NCI-H510A treated with DMSO at 0.1 percent for 48 hours (cell line): Measurements from ENCODE around the gene ARID1B.
A peak's percentile ranks its signal among the peaks of the same experiment; 100 is the strongest.

Experiments used
- DNase-seq: peaks from one replicate; lab custom pipeline; 2025; lab: John Stamatoyannopoulos, UW

ARID1B gene

GRCh38 chr6:156776840-156777576 lies at the start of gene ARID1B:
TSS of gene ARID1B (plus strand) at chr6:156777378. CDS start at chr6:156777681, 303 bp downstream.
- DNase-seq: peak; percentile 42

DNA sequence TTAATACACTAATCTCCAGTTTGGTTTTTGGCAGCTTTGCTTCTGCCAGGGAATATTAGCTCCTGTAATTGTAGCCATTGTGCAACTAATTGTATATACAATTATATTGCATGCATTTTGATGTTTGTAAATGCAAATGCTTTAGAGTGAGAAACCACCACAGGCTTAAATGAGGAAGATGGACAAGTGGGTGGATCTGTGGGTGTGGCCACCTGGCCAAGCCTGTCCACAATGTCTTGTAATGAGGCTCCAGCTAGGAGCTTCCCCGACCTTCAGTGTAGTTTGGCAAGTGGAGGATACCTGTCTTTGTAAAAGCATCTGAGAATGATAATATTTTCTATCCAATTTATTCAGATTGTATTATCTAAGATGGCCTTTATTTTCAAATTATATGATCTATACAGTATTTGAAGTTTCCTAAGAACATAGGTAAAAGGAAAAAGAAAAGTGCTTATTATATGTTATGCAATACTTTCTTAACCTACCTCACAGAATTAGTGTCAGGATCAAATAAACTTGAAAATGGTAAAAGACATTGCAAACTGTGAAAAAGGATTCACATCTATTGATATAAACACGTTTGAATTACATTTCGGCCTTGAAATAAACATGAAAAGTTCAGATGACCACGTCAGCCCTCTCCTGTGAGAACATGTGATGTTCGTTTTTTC lies 49.3 kb upstream of the ARID1B start:
- no peak for DNase-seq

- DNase-seq: no peak
Observed at GRCh38 chr6:156729248-156729647, 47.9 kb upstream of the ARID1B start.

DNA sequence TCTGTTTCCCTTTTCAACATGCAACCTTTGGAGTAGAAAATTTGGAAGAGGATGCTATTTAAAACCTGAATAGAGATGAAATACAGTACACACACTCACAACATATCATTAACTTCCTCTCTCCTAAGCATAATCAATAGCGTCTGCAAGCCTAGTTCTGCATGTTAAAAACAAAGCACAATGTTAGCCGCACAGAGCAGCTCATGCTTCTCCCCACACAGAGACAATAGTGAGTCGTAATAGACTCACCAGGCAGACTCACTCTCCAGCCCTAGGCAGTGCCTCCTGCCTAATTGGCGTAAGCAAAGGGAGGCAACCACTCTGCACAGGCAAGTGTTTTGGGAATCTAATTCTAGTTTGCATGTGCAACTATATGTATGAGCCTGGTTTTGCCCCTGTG lies 45.8 kb upstream of the ARID1B start:
- DNase-seq: no peak

GRCh38 chr6:156735751-156736150 lies 41.4 kb upstream of the ARID1B start:
- DNase-seq: no peak

GRCh38 chr6:156740604-156741003 lies 36.6 kb upstream of the ARID1B start:
- DNase-seq: no peak

DNA sequence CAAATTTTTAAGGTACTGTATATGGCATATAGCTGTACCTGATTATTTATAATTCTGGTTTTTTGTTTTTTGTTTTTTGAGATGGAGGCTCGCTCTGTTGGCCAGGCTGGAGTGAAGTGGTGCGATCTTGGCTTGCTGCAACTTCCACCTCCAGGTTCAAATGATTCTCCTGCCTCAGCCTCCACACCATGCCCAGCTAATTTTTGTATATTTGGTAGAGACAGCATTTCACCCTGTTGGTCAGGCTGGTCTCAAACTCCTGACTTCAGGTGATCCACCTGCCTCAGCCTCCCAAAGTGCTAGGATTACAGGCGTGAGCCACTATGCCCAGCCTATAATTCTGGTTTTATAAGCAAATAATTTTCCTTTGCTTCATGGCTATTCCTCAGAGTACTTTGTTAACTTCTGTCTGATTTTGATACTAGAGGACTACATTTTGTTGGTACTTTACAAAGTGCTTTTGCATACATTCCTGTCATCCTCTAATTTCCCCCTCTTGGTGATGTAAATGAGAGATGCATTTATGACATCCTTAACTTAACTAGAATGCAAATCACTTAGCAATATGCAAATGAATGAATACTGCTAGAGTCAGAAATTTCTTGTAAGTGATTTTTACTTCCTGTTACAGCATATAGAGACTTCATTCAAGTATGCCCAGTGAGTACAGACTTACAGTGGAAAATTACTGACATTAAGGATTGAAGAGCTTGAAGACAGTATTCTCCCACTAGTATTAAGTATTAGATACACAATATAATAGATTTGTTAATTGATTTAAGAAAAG lies 35.7 kb upstream of the ARID1B start:
- no peak for DNase-seq

DNA sequence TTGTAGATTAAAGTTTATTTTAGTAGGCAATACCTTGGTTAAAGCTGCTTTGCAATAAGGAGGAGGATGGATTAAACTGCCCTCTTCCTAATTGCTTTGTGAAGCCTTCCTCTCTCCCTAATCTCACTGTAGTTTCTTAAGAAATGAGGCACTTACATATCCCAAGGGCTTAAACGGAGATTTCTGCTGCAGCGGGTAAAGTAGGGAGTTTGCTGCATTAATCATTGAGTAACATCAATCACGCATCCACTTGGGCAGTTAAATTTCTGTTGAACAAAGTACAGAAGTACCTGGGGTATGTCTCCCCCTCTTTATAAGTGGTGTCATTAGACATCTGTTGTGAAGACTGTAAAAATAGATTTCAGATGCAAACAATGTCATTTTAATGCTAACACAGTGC lies 29.5 kb upstream of the ARID1B start:
- no peak for DNase-seq

GRCh38 chr6:156748504-156748903 lies 28.7 kb upstream of the ARID1B start:
- DNase-seq: no peak

- peak; percentile 58 for DNase-seq
Observed at GRCh38 chr6:156752666-156753301, 24.4 kb upstream of the ARID1B start.

DNA sequence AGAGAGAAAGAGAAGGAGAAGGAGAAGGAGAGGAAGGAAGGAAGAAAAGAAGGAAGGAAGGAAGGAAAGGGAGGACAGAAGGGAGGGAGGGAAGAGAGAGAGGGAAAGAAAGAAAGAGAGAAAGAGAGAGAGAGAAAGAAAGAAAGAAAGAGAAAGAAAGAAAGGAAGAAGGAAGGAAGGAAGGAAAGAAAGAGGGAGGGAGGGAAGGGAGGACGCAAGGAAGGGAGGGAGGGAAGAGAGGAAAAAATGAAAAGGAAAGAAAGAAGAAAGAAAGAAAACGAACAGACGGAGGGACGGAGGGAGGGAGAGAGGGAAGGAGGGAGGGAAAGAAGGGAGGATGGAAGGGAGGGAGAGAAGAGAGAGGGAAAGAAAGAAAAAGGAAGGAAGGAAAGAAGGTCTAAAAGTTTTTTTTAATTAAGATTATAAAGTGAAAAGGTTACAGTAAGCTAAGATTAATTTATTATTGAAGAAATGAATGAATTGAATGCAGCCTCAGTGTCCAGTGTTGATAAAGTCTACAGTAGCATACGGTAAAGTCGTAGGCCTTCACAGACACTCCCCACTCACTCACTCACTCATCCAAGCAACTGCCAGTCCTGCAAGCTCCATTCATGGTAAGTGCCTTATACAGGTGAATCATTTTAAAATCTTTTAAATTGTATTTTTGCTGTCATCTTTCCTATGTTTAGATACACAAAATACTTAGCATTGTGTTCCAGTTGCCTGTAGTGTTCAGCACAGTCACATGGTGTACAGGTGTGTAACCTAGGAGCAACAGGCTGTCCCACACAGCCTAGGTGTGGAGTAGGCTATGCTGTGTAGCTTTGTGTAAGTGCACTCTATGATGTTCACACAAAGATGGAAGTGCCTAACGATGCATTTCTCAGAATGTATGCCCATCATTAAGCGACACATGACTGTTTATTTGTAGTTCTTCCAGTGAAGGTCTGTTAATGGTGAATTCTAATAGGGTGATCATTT lies 20.3 kb upstream of the ARID1B start:
- no peak for DNase-seq

DNA sequence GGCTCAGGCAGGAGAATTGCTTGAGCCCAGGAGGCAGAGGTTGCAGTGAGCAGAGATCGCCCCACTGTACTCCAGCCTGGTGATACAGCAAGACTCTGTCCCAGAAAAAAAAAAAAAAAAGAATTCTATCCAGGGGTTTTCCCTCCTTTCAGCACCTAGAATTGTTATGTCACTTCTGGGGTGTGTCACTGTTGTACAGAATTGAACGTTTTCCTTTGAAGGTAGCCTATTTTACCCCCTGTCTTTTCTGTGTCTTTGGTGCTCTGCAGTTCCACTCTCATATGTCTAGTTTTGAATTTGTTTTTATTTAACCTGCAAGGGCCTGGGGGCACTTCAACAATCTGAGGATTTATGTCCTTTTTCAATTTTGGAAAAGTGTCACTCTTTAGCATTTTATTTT lies 19.3 kb upstream of the ARID1B start:
- no peak for DNase-seq

GRCh38 chr6:156760377-156760776 lies 16.8 kb upstream of the ARID1B start:
- no peak for DNase-seq

DNA sequence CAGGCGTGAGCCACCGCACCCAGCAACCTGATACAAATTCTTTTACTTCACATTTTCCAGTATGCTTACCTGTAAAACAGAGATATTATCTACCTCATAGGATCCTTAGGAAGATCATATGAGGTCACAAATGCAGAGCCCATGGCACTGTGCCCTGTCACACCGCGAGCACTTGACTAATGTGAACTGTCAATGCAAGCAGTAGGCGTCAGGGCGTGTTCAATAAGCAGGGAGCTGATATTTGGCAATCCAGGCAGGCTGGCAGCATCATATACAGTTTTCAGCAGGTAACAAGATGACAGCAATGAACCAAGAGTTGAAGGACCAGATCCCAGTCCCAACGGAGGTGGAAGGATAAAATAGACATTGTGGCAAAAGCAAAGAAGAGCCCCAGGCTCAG lies 14.6 kb upstream of the ARID1B start:
- no peak for DNase-seq

DNA sequence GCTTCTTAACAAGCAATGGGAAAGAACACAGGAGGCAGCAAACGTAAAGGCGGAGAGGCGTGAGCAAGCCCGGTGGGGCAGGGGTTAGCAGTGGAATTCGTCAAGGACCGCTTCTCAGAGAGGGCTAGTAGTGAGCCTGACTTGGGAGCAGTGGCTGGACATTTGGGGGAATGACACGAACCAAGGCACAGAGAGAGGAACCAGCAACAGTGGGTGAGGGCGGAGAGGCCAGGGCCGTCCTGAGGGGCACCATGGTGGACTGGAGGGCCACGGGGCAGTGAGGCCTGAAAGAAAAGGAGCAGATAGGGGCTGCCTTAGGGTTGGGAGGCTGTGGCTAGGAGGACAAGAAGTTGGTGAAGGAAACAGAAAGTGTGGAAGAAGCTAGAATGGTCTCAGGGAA lies 12.1 kb upstream of the ARID1B start:
- no peak for DNase-seq

DNA sequence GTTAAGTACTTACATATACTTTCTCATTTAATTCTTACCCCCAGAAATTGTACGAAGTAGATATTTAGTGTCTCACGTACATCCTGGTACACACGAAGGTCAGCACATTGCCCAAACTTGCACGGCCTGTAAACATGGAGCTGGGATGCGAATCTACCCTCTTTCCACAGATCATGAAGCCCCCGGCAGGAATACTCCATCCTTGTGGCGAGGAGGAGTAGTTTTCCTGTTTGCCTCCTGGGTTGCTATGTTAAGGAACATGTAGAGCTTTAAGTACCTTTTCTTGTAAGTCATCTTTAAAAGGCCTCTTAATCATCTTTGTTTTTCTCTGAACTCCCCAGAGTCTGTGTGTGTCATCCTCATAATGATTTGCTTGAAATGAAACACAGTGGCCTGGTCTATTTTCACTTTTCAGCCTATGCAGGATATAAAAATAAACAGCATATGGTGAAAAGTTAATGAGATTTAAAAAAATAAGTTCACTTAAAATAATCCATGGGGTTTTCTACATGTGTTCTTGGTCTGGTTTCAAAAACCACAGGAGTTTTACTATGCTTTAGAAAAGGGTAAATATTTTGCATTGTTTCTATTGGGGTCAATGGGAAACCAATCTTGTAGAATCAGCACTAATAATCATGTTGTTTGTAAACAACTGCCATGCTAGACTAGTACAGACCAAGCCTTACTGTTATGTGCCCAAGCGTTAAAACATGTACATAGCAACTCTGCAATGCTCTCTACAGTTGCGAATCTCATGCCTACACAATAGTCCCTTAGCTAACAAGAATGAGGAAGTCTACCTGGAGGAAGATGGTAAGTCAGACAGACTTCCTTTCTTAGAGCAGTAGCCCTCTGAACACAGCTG lies 9.3 kb upstream of the ARID1B start:
- no peak for DNase-seq

DNA sequence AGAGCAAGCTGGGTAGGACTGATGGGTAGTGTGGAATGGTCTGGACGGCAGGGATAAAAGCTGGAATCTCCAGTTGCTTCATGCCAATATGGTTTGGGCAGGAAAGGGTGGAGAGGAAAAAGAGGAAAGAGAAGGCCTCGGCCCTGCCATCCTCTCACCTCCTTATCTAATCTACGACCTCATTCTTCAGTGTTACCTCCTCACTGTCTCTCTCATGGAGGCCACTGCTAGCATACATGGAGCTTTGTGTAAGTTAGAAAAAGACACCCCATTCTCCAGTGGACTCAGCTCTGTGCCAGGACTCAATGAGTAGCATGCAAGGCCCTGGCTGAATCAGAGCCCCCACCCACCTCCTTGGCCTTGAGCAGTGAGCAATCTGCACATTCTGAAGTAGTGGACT lies 6.1 kb upstream of the ARID1B start:
- no peak for DNase-seq

DNA sequence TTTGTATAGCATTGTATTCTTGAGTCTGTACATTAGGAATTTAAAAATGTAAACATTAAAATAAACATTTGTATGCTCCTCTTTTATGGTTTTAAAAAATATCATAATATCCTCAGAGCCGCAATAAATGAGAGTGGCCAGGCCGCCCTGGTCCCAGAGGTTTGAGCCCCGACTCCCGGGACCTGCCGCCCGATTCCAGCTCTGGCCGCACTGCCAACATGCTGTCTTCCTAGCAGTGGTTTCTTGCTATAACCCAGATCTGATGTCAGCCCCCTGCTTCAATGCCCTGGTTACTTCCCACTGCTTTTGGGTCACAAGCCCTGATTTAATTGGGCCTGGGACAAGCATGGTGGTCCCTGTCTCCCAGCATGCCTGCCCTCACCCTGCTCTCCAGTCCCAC lies 5.4 kb upstream of the ARID1B start:
- no peak for DNase-seq

- no peak for DNase-seq
Observed at GRCh38 chr6:156773476-156773875, 3.7 kb upstream of the ARID1B start.
